Measurements from ENCODE around the gene POLD2.
"Not testable (repeated sequence)": the region's sequence is repeated elsewhere in the genome, so short reads cannot be mapped to it uniquely, and the experiment has no call there.

POLD2 gene

GRCh38 chr7:44138698-44139097 is 15.3 kb upstream of the POLD2 start:
- no peak for DNase-seq

GRCh38 chr7:44136731-44137130 is 13.4 kb upstream of the POLD2 start:
- no peak for DNase-seq

DNA sequence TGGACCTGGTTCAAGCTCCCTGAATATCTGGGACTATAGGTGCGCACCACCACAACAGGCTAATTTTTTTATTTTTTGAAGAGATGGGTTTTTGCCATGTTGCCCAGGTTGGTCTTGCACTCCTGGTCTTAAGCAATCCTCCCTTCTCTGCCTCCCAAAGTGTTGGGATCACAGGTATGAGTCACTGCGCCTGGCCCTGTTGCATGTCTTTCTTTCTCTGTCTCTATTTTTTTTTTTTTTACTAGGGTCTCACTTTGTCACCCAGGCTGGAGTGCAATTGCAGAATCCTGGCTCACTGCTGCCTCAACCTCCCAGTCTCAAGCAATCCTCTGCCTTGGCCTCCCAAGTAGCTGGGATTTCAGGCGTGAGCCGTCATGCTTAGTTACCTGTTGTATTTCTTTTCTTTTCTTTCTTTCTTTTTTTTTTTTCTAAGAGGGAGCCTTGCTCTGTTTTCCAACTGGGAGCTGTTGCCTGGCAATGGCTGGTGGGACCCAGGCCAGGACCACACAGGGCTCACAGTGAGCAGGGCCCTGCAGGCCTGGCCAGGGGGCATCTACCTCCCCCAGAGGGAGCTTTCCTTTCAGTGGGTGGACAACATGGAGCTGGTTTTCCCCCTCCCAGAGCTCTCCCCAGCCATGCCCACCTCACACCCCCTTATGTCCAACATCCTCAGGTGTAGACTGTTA is 11.7 kb upstream of the POLD2 start:
- no peak for DNase-seq

DNA sequence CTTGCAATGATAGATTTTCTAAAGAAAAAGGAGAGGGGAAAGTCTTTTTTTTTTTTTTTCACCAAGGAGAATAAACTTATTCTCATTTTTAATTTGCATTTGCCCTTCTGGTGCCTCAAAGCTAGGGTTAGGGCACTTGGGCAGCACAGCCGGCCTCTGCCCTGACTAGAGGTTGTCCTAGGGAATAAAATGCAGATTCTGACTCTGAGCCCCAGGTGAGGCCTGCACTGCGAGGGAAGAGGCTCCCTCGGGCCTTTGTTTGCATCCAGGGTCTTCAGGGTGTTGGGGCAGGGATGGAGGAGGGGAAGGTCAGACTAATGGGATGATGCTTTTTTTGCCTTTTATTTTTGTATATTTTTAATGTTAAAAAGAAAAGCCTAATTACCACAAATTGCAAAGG is 9.9 kb upstream of the POLD2 start:
- no peak for DNase-seq

GRCh38 chr7:44132039-44132438 is 8.7 kb upstream of the POLD2 start:
- no peak for DNase-seq

GRCh38 chr7:44131173-44132029 is 8.1 kb upstream of the POLD2 start:
- DNase-seq, result no peak

- no peak for DNase-seq
Observed at GRCh38 chr7:44128721-44129582, 5.6 kb upstream of the POLD2 start.

GRCh38 chr7:44127161-44127560 is 3.8 kb upstream of the POLD2 start:
- DNase-seq, result no peak

DNA sequence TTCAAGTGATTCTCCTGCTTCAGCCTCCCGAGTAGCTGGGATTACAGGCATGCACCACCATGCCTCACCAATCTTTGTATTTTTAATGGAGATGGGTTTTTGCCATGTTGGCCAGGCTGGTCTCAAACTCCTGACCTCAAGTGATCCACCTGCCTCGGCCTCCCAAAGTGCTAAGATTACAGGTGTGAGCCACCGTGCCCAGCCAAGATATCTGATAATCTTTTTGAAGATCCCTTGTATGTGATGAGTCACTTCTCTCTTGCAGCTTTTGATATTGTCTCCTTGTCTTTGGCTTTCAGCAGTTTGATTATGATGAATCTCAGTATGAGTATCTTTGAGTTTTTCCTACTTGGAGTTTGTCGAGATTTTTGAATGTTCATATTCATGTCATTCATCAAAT is 3.2 kb upstream of the POLD2 start:
- not testable (repeated sequence) for DNase-seq

- DNase-seq, result no peak
Observed at GRCh38 chr7:44124822-44125202, 1.5 kb upstream of the POLD2 start.

DNA sequence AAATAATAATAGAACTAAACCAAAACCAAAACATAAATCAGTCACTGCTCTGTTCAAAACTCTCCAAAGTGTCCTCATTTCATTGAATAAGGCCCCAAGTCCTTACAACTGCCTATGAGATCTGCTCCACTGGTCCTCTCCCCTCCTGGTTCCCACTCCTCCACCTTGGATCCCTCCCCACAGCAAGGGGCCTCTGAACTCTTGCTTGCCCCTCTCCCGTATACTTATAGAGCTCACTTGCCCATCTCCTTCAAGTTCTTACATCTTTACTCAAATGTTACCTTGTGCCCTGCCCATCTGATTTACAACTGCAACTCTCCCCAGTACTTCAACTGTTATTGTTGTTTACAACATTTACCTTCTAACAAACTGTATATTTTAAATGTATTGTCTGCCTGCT is 819 bp downstream of the POLD2 start:
- DNase-seq, result no peak

- DNase-seq, result no peak
Observed at GRCh38 chr7:44121761-44122420, 1.5 kb downstream of the POLD2 start.

GRCh38 chr7:44120395-44120794 is 3.0 kb downstream of the POLD2 start:
- no peak for DNase-seq

DNA sequence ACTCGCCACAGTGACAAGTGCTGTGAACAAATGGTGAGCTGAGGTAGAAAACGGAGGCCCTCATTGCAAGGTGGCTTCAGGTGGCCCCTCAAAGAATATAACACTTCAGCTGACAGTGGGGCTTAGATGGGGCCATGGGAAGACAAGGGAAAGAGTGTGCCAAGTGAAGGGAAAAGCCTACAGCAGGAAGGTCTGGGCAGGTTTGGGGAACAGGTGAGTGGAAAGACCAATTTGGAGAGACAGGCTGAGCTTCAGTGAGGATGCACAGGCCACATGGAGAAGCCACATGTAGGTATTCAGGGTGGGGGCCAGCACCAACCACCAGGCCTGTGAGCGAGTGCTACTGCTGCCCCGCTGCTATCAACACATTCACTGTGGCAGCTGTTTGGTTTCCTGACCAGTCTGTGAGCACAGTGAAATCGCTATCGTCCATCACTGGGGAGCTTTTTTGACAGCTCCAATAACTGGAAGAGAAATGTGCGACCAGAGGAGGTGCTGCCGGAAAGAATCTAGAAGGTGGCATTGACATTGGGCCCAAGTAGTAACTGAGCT is 3.4 kb downstream of the POLD2 start:
- DNase-seq, result no peak

GRCh38 chr7:44117801-44118429 is 5.4 kb downstream of the POLD2 start:
- no peak for DNase-seq

DNA sequence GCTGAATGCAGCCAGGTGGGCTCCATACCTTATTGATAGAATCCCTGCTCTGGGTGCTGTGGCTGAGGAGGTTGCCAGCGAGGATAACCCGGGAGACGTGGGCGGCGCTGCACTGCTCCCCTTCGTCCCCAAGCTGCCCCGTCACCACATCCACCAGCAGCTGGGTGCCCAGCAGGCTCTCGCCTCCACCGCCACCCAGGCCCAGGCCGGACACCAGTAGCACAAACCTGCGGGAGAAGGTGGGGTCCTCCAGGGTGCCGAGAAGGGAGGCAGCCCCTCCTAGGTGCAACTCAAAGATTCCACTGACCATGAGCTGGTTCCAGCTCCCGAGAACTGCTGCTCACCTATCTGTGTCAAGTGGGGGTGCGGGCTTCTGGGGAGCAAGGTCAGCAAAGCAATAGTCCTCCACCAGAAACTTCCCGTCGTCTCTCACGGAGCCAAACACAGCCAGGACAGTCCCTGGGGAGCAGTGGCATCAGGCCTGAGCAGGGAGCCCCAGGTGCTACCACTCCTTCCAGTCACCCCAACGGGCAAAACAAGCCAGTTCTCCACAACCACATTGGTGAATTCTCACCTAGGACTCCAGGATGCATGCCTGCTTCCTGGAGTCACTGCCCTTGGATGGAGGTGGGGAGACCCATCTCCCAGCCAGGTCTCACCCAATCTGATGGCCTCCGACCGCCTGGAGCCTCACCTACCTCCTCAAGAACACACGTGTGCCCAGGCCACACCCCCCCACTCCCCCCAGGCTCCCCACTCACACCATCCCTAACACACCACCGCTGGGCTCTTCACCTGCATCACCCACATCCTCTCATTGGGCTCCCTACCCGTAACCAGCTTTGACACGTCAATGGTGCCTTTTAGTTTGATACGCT is 6.3 kb downstream of the POLD2 start:
- DNase-seq, result no peak

DNA sequence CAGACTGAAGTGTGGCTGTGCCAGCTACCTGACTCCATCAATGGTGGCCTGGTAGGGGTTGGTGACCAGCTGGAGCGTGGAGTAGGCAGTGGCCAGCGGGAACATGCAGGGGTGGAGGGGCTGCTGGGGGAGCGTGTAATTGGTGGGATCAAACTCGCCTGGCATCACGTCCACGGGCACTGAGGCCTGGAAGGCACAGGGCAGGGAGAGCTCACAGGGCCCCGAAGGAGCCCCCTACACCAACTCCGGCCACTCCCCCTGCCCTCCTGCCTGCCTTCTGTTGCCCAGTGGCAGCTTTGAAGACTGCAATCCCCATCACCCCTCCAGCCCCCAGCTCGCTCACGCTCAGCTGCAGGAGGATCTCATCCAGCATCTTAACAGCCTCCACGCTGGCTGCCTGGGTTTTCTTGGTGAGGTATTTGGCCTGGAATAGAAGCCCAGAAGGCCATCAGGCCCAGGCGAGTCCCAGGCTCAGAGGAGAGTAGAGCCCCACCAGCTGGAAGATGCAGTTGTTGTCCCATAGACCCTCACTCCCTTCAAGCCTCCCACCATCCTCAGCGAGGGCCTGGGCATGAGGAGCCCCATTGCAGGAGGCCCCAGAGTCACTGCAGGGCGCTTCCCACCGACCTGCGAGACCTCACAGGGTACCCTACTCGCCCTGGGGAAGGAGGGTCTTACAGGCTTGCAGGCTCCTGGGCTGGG is 7.1 kb downstream of the POLD2 start:
- DNase-seq, result no peak

DNA sequence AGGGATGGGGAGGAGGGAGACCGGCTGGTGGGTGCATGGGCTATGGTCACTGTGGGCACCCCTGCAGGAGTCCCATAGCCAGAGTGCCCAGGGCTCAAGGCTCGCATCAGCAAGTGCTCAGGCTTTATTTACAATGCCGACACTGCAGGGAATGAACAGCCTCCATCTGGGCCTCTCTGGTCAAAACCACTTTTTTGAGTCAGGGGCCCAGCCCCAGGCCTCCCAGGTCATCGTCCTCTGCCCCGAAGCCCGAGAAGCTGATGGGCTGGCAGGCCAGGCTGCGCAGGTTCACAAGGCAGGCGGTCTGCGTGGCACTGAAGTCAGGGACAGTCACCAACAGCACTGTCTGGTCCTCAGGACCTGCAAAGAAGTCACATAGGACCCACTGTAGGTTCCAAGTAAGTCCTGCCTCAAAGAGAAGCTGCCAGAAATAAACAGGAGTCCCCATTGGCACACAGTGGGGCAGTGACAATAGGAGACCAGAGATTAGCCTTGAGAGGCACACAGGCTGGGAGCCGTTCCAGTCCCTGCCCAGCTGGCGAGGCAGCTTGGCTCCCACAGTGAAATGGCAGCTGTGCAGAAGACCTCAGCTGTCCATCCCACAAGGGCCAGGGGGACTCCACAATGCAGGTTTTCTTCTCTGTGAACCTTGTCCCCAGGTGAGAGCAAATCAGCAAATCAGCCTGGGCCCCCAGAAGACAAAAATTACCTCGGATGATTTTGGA is 8.6 kb downstream of the POLD2 start:
- DNase-seq, result no peak

GRCh38 chr7:44113764-44114354 is 9.5 kb downstream of the POLD2 start:
- DNase-seq, result no peak

Data from NCI-H1417 treated with DMSO at 0.1 percent for 48 hours (cell line).